ENCODE results near the gene EPN2. TPM values are rescaled to one million over a fixed set of nuclear protein-coding genes. Genes with fewer than 3 reads are reported as not detected.

Gene EPN2
- total RNA-seq, 2 experiments from 2014 or later = 20.1 to 20.4 TPM

DNA sequence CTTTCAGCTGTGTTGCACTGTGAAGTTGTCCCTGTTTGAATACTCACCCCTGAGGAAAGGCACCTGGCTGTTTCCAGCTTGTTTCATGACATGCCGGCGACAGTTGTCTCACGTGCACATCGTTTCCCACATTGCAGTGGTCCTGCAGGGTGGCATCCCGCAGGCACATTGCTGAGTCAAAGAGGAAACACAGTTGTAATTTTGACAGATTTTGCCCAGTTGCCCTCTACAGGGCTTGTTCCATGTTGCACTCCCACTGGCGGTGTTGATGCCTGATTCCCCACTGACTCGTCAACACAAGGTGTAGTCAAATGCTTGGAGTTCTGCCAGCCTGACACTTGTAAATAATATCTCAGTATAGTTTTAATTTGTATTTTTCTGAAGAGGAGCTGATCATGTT is 23.8 kb downstream of the EPN2 start:
- H3K4me3 ChIP-seq (ENCODE audit: low read depth, low read length, poor library complexity, severe bottlenecking) = no peak overlapping the region
- H3K79me2 ChIP-seq (ENCODE audit: insufficient read depth, low read depth, low read length) = no peaks in the 10 kb centered on the region
- no peaks in the 10 kb centered on the region for H4K20me1 ChIP-seq (ENCODE audit: insufficient read depth, low read length)
- H2AFZ ChIP-seq (ENCODE audit: low read length) = no peak overlapping the region
- no TSS peak for BruUV-seq (replicated peaks)
- H3K27ac ChIP-seq (ENCODE audit: low read depth, low read length, poor library complexity, severe bottlenecking) = no peak overlapping the region
- no peaks in the 10 kb centered on the region for H3K4me1 ChIP-seq (ENCODE audit: insufficient read depth, low read length, poor library complexity, severe bottlenecking)
- intact Hi-C loops (cut with micrococcal nuclease; ENCODE audit: unreplicated experiment) = no loop called here
- ChIA-PET CTCF (ENCODE audit: unreplicated experiment) (no interaction called here), POLR2A (no interaction called here)
- no peaks in the 10 kb centered on the region for H3K36me3 ChIP-seq (ENCODE audit: insufficient read depth, low read length)
- no peaks in the 10 kb centered on the region for H3K9me3 ChIP-seq (ENCODE audit: low read length)
- TF ChIP-seq EZH2phosphoT487 (IDR thresholded peaks at IDR 0.05; ENCODE audit: borderline replicate concordance, low read depth, low read length) = no peak
- TF ChIP-seq, protein P1, sequence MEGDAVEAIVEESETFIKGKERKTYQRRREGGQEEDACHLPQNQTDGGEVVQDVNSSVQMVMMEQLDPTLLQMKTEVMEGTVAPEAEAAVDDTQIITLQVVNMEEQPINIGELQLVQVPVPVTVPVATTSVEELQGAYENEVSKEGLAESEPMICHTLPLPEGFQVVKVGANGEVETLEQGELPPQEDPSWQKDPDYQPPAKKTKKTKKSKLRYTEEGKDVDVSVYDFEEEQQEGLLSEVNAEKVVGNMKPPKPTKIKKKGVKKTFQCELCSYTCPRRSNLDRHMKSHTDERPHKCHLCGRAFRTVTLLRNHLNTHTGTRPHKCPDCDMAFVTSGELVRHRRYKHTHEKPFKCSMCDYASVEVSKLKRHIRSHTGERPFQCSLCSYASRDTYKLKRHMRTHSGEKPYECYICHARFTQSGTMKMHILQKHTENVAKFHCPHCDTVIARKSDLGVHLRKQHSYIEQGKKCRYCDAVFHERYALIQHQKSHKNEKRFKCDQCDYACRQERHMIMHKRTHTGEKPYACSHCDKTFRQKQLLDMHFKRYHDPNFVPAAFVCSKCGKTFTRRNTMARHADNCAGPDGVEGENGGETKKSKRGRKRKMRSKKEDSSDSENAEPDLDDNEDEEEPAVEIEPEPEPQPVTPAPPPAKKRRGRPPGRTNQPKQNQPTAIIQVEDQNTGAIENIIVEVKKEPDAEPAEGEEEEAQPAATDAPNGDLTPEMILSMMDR (conservative IDR thresholded peaks at IDR 0.05; ENCODE audit: low read length) = no peak; the same call in 1 of the 2 replicates
- DNase-seq (ENCODE audit: low spot score) = no peak
- H3K4me2 ChIP-seq (ENCODE audit: low read length) = no peak overlapping the region
- no peaks in the 10 kb centered on the region for H3K9me2 ChIP-seq (ENCODE audit: insufficient read depth, low read length)

DNA sequence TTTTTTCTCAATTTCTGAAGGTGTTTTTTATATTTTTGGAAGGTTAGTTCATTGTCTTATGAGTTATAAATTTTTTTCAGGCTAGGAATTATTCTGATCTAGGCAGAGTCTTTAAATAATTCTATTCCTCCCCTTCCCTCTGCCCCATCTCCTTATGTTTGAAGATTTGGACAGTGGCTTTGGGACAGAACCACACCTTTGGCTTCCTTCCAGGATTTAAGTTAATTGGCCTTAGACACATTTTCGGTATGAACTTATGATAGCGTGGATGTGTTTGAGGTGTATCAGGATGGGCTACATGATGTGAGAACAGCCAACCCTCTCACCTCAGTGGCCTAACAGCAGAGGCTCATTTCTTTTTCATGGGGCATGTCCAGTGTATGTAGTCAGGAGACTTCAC is 24.3 kb downstream of the EPN2 start:
- no peaks in the 10 kb centered on the region for H3K9me2 ChIP-seq (ENCODE audit: insufficient read depth, low read length)
- no TSS peak for BruUV-seq (replicated peaks)
- DNase-seq (ENCODE audit: low spot score) = no peak
- no peak overlapping the region for H3K4me3 ChIP-seq (ENCODE audit: low read depth, low read length, poor library complexity, severe bottlenecking)
- intact Hi-C loops (cut with micrococcal nuclease; ENCODE audit: unreplicated experiment) = no loop called here
- H4K20me1 ChIP-seq (ENCODE audit: insufficient read depth, low read length) = no peaks in the 10 kb centered on the region
- no peaks in the 10 kb centered on the region for H3K9me3 ChIP-seq (ENCODE audit: low read length)
- POLR2A ChIA-PET = no interaction called here
- H2AFZ ChIP-seq (ENCODE audit: low read length) = no peak overlapping the region
- H3K79me2 ChIP-seq (ENCODE audit: insufficient read depth, low read depth, low read length) = no peaks in the 10 kb centered on the region
- no peaks in the 10 kb centered on the region for H3K36me3 ChIP-seq (ENCODE audit: insufficient read depth, low read length)
- no peak overlapping the region for H3K27ac ChIP-seq (ENCODE audit: low read depth, low read length, poor library complexity, severe bottlenecking)
- CTCF ChIA-PET (ENCODE audit: unreplicated experiment) = no interaction called here
- H3K4me2 ChIP-seq (ENCODE audit: low read length) = no peak overlapping the region
- no peak for TF ChIP-seq EZH2phosphoT487 (IDR thresholded peaks at IDR 0.05; ENCODE audit: borderline replicate concordance, low read depth, low read length)
- TF ChIP-seq, protein P1 (conservative IDR thresholded peaks at IDR 0.05; ENCODE audit: low read length) = no peak
- no peaks in the 10 kb centered on the region for H3K4me1 ChIP-seq (ENCODE audit: insufficient read depth, low read length, poor library complexity, severe bottlenecking)

DNA sequence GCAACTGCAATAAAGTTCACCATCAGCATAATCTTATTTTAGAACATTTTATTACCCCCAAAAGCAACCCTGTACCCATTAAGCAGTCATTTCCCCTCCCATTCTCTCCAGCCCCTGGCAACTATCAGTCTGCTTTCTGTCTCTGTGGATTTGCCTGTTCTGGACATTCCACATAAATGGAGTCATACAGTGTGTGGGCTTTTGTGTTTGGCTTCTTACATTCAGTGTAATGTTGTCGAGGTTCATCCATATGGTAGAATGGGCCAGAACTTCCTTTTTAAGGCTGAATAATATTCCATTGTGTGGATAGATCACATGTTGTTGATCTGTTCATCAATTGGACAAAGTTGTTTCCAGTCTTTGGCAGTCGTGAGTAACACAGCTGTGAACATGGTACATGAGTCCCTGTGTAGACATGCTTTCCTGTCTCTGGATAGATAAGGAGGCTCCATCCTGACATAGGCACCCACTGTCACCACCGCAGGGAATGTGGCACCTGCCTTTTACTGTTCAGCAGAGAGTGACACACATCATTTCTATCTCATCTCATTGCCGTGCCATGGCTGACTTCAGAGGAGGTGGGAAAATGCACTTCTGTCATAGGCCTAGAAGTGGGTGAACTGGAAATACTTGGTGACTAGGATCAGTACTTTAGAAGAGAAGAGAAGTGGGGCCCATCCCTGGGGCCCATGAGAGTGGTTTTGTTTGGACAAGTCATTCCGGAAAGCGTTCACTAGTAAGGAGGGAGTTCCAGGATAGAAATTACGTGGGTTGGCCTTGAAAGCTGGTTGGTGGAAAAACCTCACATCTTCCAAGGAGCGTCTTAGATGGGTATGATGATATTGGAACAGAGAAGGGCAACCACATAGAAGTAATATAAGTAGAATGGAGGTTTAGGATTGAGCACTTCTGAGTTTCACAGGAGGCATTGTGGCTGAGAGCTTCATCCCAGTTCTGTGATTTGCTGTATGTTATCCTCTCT is 25.8 kb downstream of the EPN2 start:
- H3K4me3 ChIP-seq (ENCODE audit: low read depth, low read length, poor library complexity, severe bottlenecking) = no peak overlapping the region
- no peaks in the 10 kb centered on the region for H3K9me2 ChIP-seq (ENCODE audit: insufficient read depth, low read length)
- DNase-seq (ENCODE audit: low spot score) = no peak
- H3K27ac ChIP-seq (ENCODE audit: low read depth, low read length, poor library complexity, severe bottlenecking) = no peak overlapping the region
- no peak overlapping the region for H2AFZ ChIP-seq (ENCODE audit: low read length)
- no peaks in the 10 kb centered on the region for H3K9me3 ChIP-seq (ENCODE audit: low read length)
- ChIA-PET POLR2A (no interaction called here), CTCF (ENCODE audit: unreplicated experiment) (no interaction called here)
- no peaks in the 10 kb centered on the region for H3K79me2 ChIP-seq (ENCODE audit: insufficient read depth, low read depth, low read length)
- no peak for TF ChIP-seq EZH2phosphoT487 (IDR thresholded peaks at IDR 0.05; ENCODE audit: borderline replicate concordance, low read depth, low read length)
- TF ChIP-seq, protein P1 (conservative IDR thresholded peaks at IDR 0.05; ENCODE audit: low read length) = no peak
- H3K36me3 ChIP-seq (ENCODE audit: insufficient read depth, low read length) = no peaks in the 10 kb centered on the region
- no peak overlapping the region for H3K4me2 ChIP-seq (ENCODE audit: low read length)
- BruUV-seq (replicated peaks) = no TSS peak
- no peaks in the 10 kb centered on the region for H4K20me1 ChIP-seq (ENCODE audit: insufficient read depth, low read length)
- intact Hi-C loops (cut with micrococcal nuclease; ENCODE audit: unreplicated experiment) = no loop called here
- no peaks in the 10 kb centered on the region for H3K4me1 ChIP-seq (ENCODE audit: insufficient read depth, low read length, poor library complexity, severe bottlenecking)

All from OCI-LY7 (cell line).